ENCODE data around the gene OARD1. TPM values are rescaled to one million over a fixed set of nuclear protein-coding genes. Genes with fewer than 3 reads are reported as not detected.

Gene OARD1
- total and polyA plus RNA-seq, 8 donors, result 14.9 to 56.4 (median 47.8) TPM

DNA sequence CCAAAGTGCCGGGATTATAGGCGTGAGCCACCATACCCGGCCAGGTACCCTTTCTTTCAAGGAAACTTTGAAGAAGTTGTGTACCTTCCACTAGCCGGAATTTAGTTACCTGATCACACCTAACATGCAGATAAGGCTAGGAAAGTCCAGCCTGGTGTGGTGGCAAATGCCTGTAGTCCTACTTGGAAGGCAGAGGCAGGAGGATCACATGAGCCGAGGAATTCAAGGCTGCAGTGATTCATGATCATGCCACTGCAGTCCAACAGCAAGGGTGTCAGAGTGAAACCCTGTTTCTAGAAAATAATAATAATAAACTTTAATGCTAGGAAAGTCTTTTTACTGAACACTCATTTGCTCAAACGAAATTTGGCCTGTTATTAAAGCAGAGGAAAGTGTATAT is 21.6 kb upstream of the OARD1 start:
- no peak for ATAC-seq
- Histone ChIP-seq H3K4me3 (no peak overlapping the region), H3K27me3 (no peaks in the 10 kb centered on the region), H3K36me3 (peaks cover 6 to 100% of the 10 kb centered on the region in 2 donors), H3K9me3 (no peaks in the 10 kb centered on the region), H3K4me1 (no peaks in the 10 kb centered on the region), H3K27ac (no peak overlapping the region)
- TF ChIP-seq, protein P1, sequence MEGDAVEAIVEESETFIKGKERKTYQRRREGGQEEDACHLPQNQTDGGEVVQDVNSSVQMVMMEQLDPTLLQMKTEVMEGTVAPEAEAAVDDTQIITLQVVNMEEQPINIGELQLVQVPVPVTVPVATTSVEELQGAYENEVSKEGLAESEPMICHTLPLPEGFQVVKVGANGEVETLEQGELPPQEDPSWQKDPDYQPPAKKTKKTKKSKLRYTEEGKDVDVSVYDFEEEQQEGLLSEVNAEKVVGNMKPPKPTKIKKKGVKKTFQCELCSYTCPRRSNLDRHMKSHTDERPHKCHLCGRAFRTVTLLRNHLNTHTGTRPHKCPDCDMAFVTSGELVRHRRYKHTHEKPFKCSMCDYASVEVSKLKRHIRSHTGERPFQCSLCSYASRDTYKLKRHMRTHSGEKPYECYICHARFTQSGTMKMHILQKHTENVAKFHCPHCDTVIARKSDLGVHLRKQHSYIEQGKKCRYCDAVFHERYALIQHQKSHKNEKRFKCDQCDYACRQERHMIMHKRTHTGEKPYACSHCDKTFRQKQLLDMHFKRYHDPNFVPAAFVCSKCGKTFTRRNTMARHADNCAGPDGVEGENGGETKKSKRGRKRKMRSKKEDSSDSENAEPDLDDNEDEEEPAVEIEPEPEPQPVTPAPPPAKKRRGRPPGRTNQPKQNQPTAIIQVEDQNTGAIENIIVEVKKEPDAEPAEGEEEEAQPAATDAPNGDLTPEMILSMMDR (IDR thresholded peaks at IDR 0.05), result no peak
- intact Hi-C loops (cut with DNase I), result no loop called here
- no peak for DNase-seq

DNA sequence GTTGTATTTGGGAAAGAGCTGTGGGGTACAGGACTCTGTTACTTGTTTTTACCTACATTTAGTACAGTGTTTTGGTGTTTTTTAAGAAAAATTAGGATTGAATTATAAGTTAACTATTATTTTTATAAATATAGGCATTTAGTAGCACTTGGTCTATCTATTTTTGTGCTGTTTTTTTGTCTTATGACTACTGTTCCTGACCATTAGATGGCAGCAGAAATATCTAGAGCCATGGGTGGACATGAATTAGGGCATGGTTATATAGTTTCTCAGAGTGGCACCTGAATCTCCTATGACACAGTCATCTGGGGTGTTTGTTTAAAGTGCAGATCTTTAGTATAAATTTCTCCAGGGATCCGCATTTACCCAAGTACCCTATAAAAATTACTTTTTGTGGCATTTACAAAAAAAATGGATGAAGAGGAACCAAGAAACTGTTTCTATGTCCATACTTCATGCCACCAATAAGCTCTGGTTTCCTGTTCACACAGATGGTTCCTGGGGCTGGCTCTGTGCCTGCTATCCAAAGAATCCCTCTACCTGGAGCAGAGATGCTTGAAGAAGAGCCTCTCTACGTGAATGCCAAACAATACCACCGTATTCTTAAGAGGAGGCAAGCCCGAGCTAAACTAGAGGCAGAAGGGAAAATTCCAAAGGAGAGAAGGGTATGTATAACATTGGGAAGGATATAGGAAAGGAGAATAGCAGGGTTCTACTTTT is 20.4 kb upstream of the OARD1 start:
- intact Hi-C loops (cut with DNase I), result no loop called here
- DNase-seq (no peak), ATAC-seq (peak; percentile 54)
- no peaks in the 10 kb centered on the region for H3K9me3 ChIP-seq
- H3K27me3 ChIP-seq, result no peaks in the 10 kb centered on the region
- H3K4me1 ChIP-seq, result no peaks in the 10 kb centered on the region
- H3K4me3 ChIP-seq, result no peak overlapping the region
- H3K27ac ChIP-seq, result no peak overlapping the region
- peaks cover 6 to 100% of the 10 kb centered on the region in 2 donors for H3K36me3 ChIP-seq
- TF ChIP-seq, protein P1 (IDR thresholded peaks at IDR 0.05), result no peak

DNA sequence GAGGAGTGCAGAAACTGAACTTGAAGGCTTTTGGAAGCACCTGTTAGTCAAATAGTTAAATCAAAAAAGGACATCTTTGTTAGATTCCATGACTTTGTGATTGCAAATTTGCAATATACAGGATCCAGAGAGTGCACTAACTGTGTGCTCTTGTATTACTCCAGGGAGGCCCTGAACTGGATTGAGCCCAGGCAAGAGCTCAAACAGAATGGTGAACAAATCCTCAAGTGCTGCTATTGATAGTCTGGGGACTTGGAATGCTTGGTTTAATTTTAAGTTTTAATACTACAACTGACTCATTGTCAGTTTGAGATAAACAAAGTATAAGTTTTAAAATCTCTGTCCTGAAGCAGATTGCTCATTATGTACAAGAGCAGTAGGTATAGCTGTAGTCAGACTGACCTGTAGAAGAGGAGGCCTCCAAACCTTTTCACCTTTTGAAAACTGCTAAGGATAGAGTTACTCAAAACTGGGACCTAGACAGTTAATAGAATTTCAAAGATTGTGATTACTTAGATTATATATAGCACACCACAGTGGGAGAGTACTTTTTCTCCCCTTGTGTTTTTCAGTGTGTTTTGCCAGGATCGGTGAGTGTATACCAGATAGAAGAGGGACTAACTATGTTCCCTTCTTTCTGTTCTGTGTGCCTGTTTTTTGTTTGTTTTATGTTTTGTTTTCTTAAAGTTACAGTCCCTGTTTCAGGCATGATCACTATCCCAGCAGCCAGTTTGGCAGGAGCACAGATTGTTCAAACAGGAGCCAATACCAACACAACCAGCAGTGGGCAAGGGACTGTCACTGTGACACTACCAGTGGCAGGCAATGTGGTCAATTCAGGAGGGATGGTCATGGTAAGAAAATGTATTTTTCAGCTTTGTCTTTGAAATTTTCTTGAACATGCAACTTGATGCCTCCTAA is 18.9 kb upstream of the OARD1 start:
- no peaks in the 10 kb centered on the region for H3K4me1 ChIP-seq
- H3K4me3 ChIP-seq, result no peak overlapping the region
- no peaks in the 10 kb centered on the region for H3K9me3 ChIP-seq
- TF ChIP-seq, protein P1 (IDR thresholded peaks at IDR 0.05), result no peak
- intact Hi-C loops (cut with DNase I), result no loop called here
- ATAC-seq (no peak), DNase-seq (no peak)
- no peak overlapping the region for H3K27ac ChIP-seq
- H3K36me3 ChIP-seq, result peaks cover 6 to 99% of the 10 kb centered on the region in 2 donors
- H3K27me3 ChIP-seq, result no peaks in the 10 kb centered on the region

DNA sequence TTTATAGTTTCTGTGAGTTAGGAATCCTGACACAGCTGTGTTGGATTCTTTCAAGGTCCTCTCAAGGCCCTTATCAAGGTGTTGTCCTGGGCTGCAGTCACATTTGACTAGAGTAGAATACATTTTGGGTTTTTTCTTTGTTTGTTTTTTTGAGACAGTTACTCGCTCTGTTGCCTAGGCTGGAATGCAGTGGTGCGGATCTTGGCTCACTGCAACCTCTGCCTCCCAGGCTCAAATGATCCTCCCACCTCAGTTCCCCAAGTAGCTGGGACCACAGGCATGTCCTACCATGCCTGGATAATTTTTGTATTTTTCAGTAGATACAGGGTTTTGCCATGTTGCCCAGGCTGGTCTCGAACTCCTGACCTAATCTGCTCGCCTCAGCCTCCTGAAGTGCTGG is 16.3 kb upstream of the OARD1 start:
- DNase-seq (no peak), ATAC-seq (no peak)
- Histone ChIP-seq H3K4me3 (no peak overlapping the region), H3K27me3 (no peaks in the 10 kb centered on the region), H3K9me3 (no peaks in the 10 kb centered on the region), H3K36me3 (peaks cover 0 to 96% of the 10 kb centered on the region in 2 donors), H3K4me1 (no peaks in the 10 kb centered on the region), H3K27ac (no peak overlapping the region)
- intact Hi-C loops (cut with DNase I), result no loop called here
- TF ChIP-seq, protein P1 (IDR thresholded peaks at IDR 0.05), result no peak

DNA sequence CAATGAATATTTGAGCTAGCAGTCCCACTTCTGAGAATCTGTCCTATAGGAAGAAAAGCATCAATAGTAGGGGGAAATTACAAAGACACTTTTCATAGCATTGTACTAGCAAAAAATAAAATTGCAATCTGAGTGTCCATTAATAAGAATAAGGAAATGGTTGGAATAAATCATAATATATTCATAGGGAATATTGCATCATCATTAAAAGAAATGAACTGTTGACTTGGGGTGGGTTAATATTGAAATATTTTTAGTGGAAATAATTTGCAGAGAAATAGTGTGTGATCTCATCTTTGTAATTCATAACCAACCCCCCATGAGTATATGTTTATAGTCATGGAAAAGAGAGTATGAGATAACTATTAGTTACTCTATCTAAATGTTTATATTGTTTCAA is 13.0 kb upstream of the OARD1 start:
- H3K36me3 ChIP-seq, result peaks cover 0 to 82% of the 10 kb centered on the region in 2 donors
- intact Hi-C loops (cut with DNase I), result no loop called here
- no peak overlapping the region for H3K27ac ChIP-seq
- H3K4me3 ChIP-seq, result no peak overlapping the region
- peaks cover 0 to 8% of the 10 kb centered on the region in 2 donors for H3K4me1 ChIP-seq
- no peaks in the 10 kb centered on the region for H3K9me3 ChIP-seq
- ATAC-seq (no peak), DNase-seq (no peak)
- TF ChIP-seq, protein P1 (IDR thresholded peaks at IDR 0.05), result no peak
- H3K27me3 ChIP-seq, result no peaks in the 10 kb centered on the region
